Testis (tissue), 2 donors: ENCODE data around the gene RMND5A.

Experiments
- CTCF ChIP-seq, 3 experiments: fragments of 450-650 bp in 2 of 3; fragments of 200-600 bp in 1 of 3; sonication (generic) in 1 of 3; IDR thresholded peaks; one replicate each; pipeline ENCODE4 v1.5.1; 2016 to 2019; ENCODE audit warnings: antibody characterized with exemption in 3 of 3, mild to moderate bottlenecking in 2 of 3, moderate library complexity in 1 of 3
- POLR2A ChIP-seq: fragments of 450-650 bp; IDR thresholded peaks from one replicate; pipeline ENCODE4 v1.6.1; 2017; ENCODE audit warnings: antibody characterized with exemption, mild to moderate bottlenecking, moderate library complexity

GRCh38 chr2:86826951-86827350, 106.9 kb downstream of the RMND5A start:
- TF ChIP-seq CTCF (IDR thresholded peaks at IDR 0.05) (no peak), POLR2A (no peak)
